Right lung (tissue), 5 donors: ENCODE results near the gene LIX1L. TPM values are rescaled to one million over a fixed set of nuclear protein-coding genes. Genes with fewer than 3 reads are reported as not detected.
A peak's percentile ranks its signal among the peaks of the same experiment; 100 is the strongest.
"Not testable (repeated sequence)": the region's sequence is repeated elsewhere in the genome, so short reads cannot be mapped to it uniquely, and the experiment has no call there.

Source experiments
- DNase-seq, 2 donors: peaks; one replicate each; pipeline ENCODE4 v3.0.0-alpha.2; 2013
- polyA plus RNA-seq, 5 donors: library from polyadenylated mRNA; unstranded; fragments of 120-200 nt; gene quantifications; one replicate each; pipeline versions ENCODE4 v1.2.1 to v1.2.3, GENCODE V29; 2013; ENCODE audit warnings: inconsistent platforms in 1 of 5, low replicate concordance in 1 of 5; ENCODE audit not compliant: insufficient read length in 5 of 5, insufficient read depth in 1 of 5

Gene LIX1L
- polyA plus RNA-seq, 5 donors, result 36.4 to 45.1 (median 43.7) TPM

- no peak for DNase-seq
Measured at GRCh38 chr1:145942405-145942804, 15.4 kb downstream of the LIX1L start.

GRCh38 chr1:145937436-145937835, 20.4 kb downstream of the LIX1L start:
- no peak for DNase-seq

- no peak for DNase-seq
Measured at GRCh38 chr1:145936247-145936646, 21.6 kb downstream of the LIX1L start.

- no peak for DNase-seq
Measured at GRCh38 chr1:145935708-145936107, 22.1 kb downstream of the LIX1L start.

GRCh38 chr1:145932522-145933009, 25.3 kb downstream of the LIX1L start:
- DNase-seq, result not testable (repeated sequence)

GRCh38 chr1:145927916-145928643, 29.7 kb downstream of the LIX1L start:
- no peak for DNase-seq

GRCh38 chr1:145927063-145927886, 30.5 kb downstream of the LIX1L start, which contains the start of gene RBM8A:
RBM8A (minus strand) TSS chr1:145927484; CDS start chr1:145927426, 58 bp downstream.
- peak; percentile 96 to 98 for DNase-seq

- no peak for DNase-seq
Measured at GRCh38 chr1:145926686-145927062, 31.1 kb downstream of the LIX1L start.

- DNase-seq, result no peak
Measured at GRCh38 chr1:145922266-145922665, 35.6 kb downstream of the LIX1L start.

- not testable (repeated sequence) for DNase-seq
Measured at GRCh38 chr1:145920297-145920696, 37.5 kb downstream of the LIX1L start.

GRCh38 chr1:145918992-145919939, 38.6 kb downstream of the LIX1L start:
- DNase-seq, result peak in 1 of 2 donors; percentile 16

GRCh38 chr1:145918144-145918991, 39.4 kb downstream of the LIX1L start, which contains the start of gene PEX11B:
PEX11B (minus strand) TSS chr1:145918717; CDS start chr1:145918688, 29 bp downstream.
- DNase-seq, result peak; percentile 91

- DNase-seq, result no peak
Measured at GRCh38 chr1:145917595-145917994, 40.2 kb downstream of the LIX1L start.

GRCh38 chr1:145916745-145917144, 41.1 kb downstream of the LIX1L start:
- no peak for DNase-seq

- DNase-seq, result no peak
Measured at GRCh38 chr1:145912128-145912641, 45.6 kb downstream of the LIX1L start.

- no peak for DNase-seq
Measured at GRCh38 chr1:145908653-145909052, 49.2 kb downstream of the LIX1L start.

GRCh38 chr1:145906954-145907753, 50.7 kb downstream of the LIX1L start:
- no peak for DNase-seq

- no peak for DNase-seq
Measured at GRCh38 chr1:145901312-145902021, 56.4 kb downstream of the LIX1L start.

GRCh38 chr1:145898756-145899155, 59.1 kb downstream of the LIX1L start:
- DNase-seq, result no peak
